Adrenal gland (tissue), 5 donors: Measurements from ENCODE around the gene PSME1.

ENCODE experiments used
- CTCF ChIP-seq, 6 experiments: fragments of 450-650 bp in 4 of 6; fragments of 200-600 bp in 2 of 6; sonication (generic) in 1 of 6; IDR thresholded peaks; 1 replicate in 5 of 6; 2 replicates in 1 of 6; pipeline versions ENCODE4 v1.5.1 to v1.8.0; 2016 to 2021; ENCODE audit warnings: antibody characterized with exemption in 6 of 6, mild to moderate bottlenecking in 2 of 6, moderate library complexity in 1 of 6
- POLR2A ChIP-seq, 2 donors: fragments of 450-650 bp; IDR thresholded peaks; one replicate each; pipeline ENCODE4 v1.6.1; 2017; ENCODE audit warnings: antibody characterized with exemption in 2 of 2, mild to moderate bottlenecking in 2 of 2, moderate library complexity in 1 of 2
- donor health status: DM: no; HTN: no; CAD: no.

DNA sequence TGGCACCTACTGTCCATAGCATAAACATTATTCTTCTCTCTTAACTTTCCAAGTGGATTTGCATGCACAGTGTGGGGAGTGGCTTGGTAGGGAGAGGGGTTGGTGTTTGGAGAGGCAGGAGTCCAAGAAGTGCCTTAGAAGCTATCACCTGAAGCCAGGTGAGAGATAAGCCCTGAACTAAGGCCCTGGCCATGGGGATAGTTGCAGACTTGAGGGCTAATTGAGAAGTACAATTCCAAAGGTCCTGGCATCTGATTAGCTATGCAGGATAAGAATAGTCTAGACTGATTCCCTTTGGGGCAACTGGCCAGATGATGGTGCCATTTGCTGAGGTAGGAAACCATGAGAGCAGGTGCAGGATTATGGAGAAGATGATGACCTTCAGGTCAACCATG, 43.9 kb upstream of the PSME1 start:
- TF ChIP-seq CTCF (IDR thresholded peaks at IDR 0.05): no peak
- no peak for TF ChIP-seq POLR2A (IDR thresholded peaks at IDR 0.05)
